H9 (cell line): Measurements from ENCODE around the gene RITA1. TPM values are rescaled to one million over a fixed set of nuclear protein-coding genes. Genes with fewer than 3 reads are reported as not detected.

ENCODE experiments used
- DNase-seq: peaks from one replicate; pipeline ENCODE4 v3.0.0-alpha.2; 2017
- H2AFZ ChIP-seq: one replicate; pipeline ENCODE4 v1.6.1; 2013; ENCODE audit warnings: mild to moderate bottlenecking, low read length, control low read depth, moderate library complexity
- H2AK5ac ChIP-seq: 2 replicates; pipeline ENCODE4 v1.6.1; 2013; ENCODE audit warnings: low read length, control low read depth, mixed read lengths; ENCODE audit not compliant: insufficient read length
- H2BK120ac ChIP-seq: one replicate; pipeline ENCODE4 v1.6.1; 2013; ENCODE audit warnings: low read depth, mild to moderate bottlenecking, low read length, control low read depth, inconsistent platforms; ENCODE audit not compliant: poor library complexity, severe bottlenecking
- H2BK12ac ChIP-seq: 2 replicates; pipeline ENCODE4 v1.6.1; 2013; ENCODE audit warnings: low read length, control low read depth, mixed read lengths, low read depth; ENCODE audit not compliant: insufficient read length
- H2BK15ac ChIP-seq: 2 replicates; pipeline ENCODE4 v1.6.1; 2013; ENCODE audit warnings: low read depth, low read length, control low read depth
- H2BK20ac ChIP-seq: one replicate; pipeline ENCODE4 v1.6.1; 2013; ENCODE audit warnings: low read depth, mild to moderate bottlenecking, low read length, control low read depth, inconsistent platforms; ENCODE audit not compliant: poor library complexity, severe bottlenecking
- H2BK5ac ChIP-seq: 2 replicates; pipeline ENCODE4 v1.6.1; 2013; ENCODE audit warnings: low read length, control low read depth, mixed read lengths; ENCODE audit not compliant: insufficient read length
- H3K14ac ChIP-seq: 2 replicates; pipeline ENCODE4 v1.6.1; 2013; ENCODE audit warnings: low read length, control low read depth; ENCODE audit not compliant: insufficient read depth
- H3K18ac ChIP-seq: 2 replicates; pipeline ENCODE4 v1.6.1; 2013; ENCODE audit warnings: low read depth, mild to moderate bottlenecking, mixed read lengths, low read length, control low read depth; ENCODE audit not compliant: insufficient read length
- H3K23ac ChIP-seq: 2 replicates; pipeline ENCODE4 v1.6.1; 2013; ENCODE audit warnings: low read length, control low read depth, mixed read lengths, low read depth; ENCODE audit not compliant: insufficient read length
- H3K23me2 ChIP-seq: 2 replicates; pipeline ENCODE4 v1.6.1; 2013; ENCODE audit warnings: low read depth, mild to moderate bottlenecking, mixed read lengths, low read length, control low read depth; ENCODE audit not compliant: insufficient read length, poor library complexity, severe bottlenecking
- H3K27ac ChIP-seq: 2 replicates; pipeline ENCODE4 v1.5.1; 2013; ENCODE audit warnings: low read length, control low read depth, mixed read lengths, low read depth; ENCODE audit not compliant: insufficient read length
- H3K27me3 ChIP-seq: 2 replicates; pipeline ENCODE4 v1.6.1; 2013; ENCODE audit warnings: low read length, control low read depth, inconsistent platforms; ENCODE audit not compliant: insufficient read depth
- H3K4ac ChIP-seq: 2 replicates; pipeline ENCODE4 v1.6.1; 2013; ENCODE audit warnings: low read depth, mild to moderate bottlenecking, control low read depth, inconsistent platforms, low read length, moderate library complexity
- H3K4me1 ChIP-seq: 2 replicates; pipeline ENCODE4 v1.6.1; 2013; ENCODE audit warnings: low read length, control low read depth, inconsistent platforms; ENCODE audit not compliant: insufficient read depth
- H3K4me2 ChIP-seq: 2 replicates; pipeline ENCODE4 v1.6.1; 2013; ENCODE audit warnings: low read length, control low read depth, mixed read lengths; ENCODE audit not compliant: insufficient read length, insufficient read depth
- H3K56ac ChIP-seq: 2 replicates; pipeline ENCODE4 v1.6.1; 2013; ENCODE audit warnings: low read depth, mild to moderate bottlenecking, mixed read lengths, low read length, control low read depth; ENCODE audit not compliant: insufficient read length
- H3K79me1 ChIP-seq: 2 replicates; pipeline ENCODE4 v1.6.1; 2013; ENCODE audit warnings: low read depth, mild to moderate bottlenecking, moderate library complexity, low read length, control low read depth, inconsistent platforms; ENCODE audit not compliant: insufficient read depth, poor library complexity, severe bottlenecking
- H3K79me2 ChIP-seq: 2 replicates; pipeline ENCODE4 v1.6.1; 2013; ENCODE audit warnings: low read length, control low read depth, inconsistent platforms; ENCODE audit not compliant: insufficient read depth
- H3K9ac ChIP-seq: 2 replicates; pipeline ENCODE4 v1.6.1; 2013; ENCODE audit warnings: low read length, control low read depth, mixed read lengths; ENCODE audit not compliant: insufficient read length; ENCODE audit errors: extremely low read depth
- H3K9me3 ChIP-seq: one replicate; pipeline ENCODE4 v1.6.1; 2013; ENCODE audit warnings: low read depth, low read length, inconsistent platforms; ENCODE audit not compliant: control insufficient read depth
- H3T11ph ChIP-seq: one replicate; pipeline ENCODE4 v1.6.1; 2013; ENCODE audit warnings: mild to moderate bottlenecking, low read length, control low read depth, inconsistent platforms
- H4K20me1 ChIP-seq: one replicate; pipeline ENCODE4 v1.6.1; 2013; ENCODE audit not compliant: control insufficient read depth, insufficient read length, insufficient read depth
- H4K5ac ChIP-seq: 2 replicates; pipeline ENCODE4 v1.6.1; 2013; ENCODE audit warnings: low read depth, mild to moderate bottlenecking, mixed read lengths, low read length, control low read depth; ENCODE audit not compliant: insufficient read length
- H4K8ac ChIP-seq: replicated peaks from 2 replicates; pipeline ENCODE4 v1.6.1; 2013; ENCODE audit warnings: low read length, control low read depth, mixed read lengths, low read depth; ENCODE audit not compliant: insufficient read length
- H4K91ac ChIP-seq: 2 replicates; pipeline ENCODE4 v1.6.1; 2013; ENCODE audit warnings: low read depth, mild to moderate bottlenecking, moderate library complexity, mixed read lengths, low read length, control low read depth; ENCODE audit not compliant: insufficient read length
- H3K27ac Mint-ChIP-seq, 3 experiments: 2 replicates in 2 of 3; 3 replicates in 1 of 3; pipeline ENCODE4 v1.8.0; 2020 to 2021; ENCODE audit warnings: mixed read lengths in 3 of 3, mild to moderate bottlenecking in 1 of 3, moderate library complexity in 1 of 3
- H3K27me3 Mint-ChIP-seq: 2 replicates; pipeline ENCODE4 v1.8.0; 2021; ENCODE audit warnings: low read depth, mild to moderate bottlenecking, moderate library complexity, mixed read lengths
- H3K36me3 Mint-ChIP-seq, 3 experiments: 2 replicates in 2 of 3; 3 replicates in 1 of 3; pipeline ENCODE4 v1.8.0; 2020 to 2021; ENCODE audit warnings: low read depth in 3 of 3, mixed read lengths in 3 of 3; ENCODE audit not compliant: insufficient read depth in 1 of 3
- H3K4me1 Mint-ChIP-seq, 2 experiments: 2 replicates each; pipeline ENCODE4 v1.8.0; 2020; ENCODE audit warnings: mixed read lengths in 2 of 2
- H3K4me3 Mint-ChIP-seq, 2 experiments: 2 replicates in 1 of 2; 3 replicates in 1 of 2; pipeline ENCODE4 v1.8.0; 2020 to 2021; ENCODE audit warnings: mild to moderate bottlenecking in 2 of 2, mixed read lengths in 2 of 2, moderate library complexity in 1 of 2
- H3K9me3 Mint-ChIP-seq, 2 experiments: 2 replicates in 1 of 2; 3 replicates in 1 of 2; pipeline ENCODE4 v1.8.0; 2020; ENCODE audit warnings: mild to moderate bottlenecking in 2 of 2, mixed read lengths in 2 of 2, moderate library complexity in 1 of 2
- whole genome bisulfite sequencing: extraction: QIAGEN DNeasy Blood & Tissue Kit; methylation state at CpG from one replicate; pipeline ENCODE4 v1.1.7; 2013; ENCODE audit warnings: missing lambda C conversion rate, low lambda C conversion rate, mixed read lengths; ENCODE audit not compliant: insufficient read length; ENCODE audit errors: extremely low coverage; 5-methylcytosine and 5-hydroxymethylcytosine counted together
- total RNA-seq: library from RNA; stranded (reverse); gene quantifications from 2 replicates; pipeline ENCODE4 v1.2.1, GENCODE V29; 2021
- TF ChIP-seq, protein P1 (sequence below): fragments of 200-600 bp; sonication (generic); conservative IDR thresholded peaks from 3 replicates; pipeline ENCODE4 v1.8.0; 2021; ENCODE audit warnings: antibody characterized with exemption, mild to moderate bottlenecking

RITA1 gene
- total RNA-seq, 1 experiment from 2014 or later: 26.1 TPM

DNA sequence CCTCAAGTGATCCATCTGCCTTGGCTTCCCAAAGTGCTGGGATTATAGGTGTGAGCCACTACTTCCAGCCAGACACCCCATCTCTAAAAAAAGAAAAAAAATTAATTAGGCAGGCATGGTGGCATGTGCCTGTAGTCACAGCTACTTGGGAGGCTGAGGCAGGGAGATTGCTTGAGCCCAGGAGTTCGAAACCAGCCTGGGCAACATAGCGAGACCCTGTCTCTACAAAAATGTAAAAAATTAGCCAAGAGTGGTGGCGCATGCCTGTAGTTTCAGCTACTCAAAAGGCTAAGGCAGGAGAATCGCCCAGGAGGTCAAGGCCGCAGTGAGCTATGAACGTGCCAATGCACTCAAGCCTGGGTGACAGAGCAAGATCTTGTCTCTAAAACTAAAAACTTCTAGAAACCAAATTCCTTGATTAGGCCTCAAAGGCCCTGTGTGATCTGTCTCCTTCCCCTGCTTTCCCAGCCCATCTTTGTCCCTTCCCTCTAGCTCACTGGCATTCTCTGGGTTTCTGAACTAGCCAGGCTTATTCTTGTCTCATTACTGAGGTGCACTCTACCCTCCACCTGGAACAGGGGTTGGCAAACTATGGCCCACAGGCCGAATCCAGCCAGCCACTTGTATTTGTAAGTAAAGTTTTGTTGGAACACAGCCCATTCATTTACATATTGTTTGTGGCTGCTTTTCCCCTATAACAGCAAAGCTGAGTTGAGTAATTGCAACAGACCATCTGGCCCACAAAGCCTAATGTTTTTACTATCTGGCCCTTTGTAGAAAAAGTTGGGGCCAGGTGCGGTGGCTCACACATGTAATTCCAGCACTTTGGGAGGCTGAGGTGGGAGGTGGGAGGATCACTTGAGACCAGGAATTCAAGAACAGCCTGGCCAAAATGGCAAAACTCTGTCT is 18.6 kb downstream of the RITA1 start:
- Histone ChIP-seq H4K5ac (no peak overlapping the region), H2BK15ac (no peak overlapping the region), H3K27ac (no peak overlapping the region), H3K79me2 (no peaks in the 10 kb centered on the region), H3K9ac (no peak overlapping the region), H2AK5ac (no peak overlapping the region), H2BK120ac (no peak overlapping the region), H3K4me1 (peaks cover 3% of the 10 kb centered on the region; the same call in 1 of the 2 replicates), H3K23ac (no peak overlapping the region), H3K4ac (no peak overlapping the region), H3K18ac (no peak overlapping the region), H2BK5ac (no peak overlapping the region), H2BK12ac (no peak overlapping the region), H3K4me2 (no peak overlapping the region), H2BK20ac (no peak overlapping the region), H3K27me3 (no peaks in the 10 kb centered on the region), H3K56ac (no peak overlapping the region), H2AFZ (no peak overlapping the region), H3K14ac (no peak overlapping the region), H4K20me1 (no peaks in the 10 kb centered on the region), H4K8ac (no peak overlapping the region), H3K23me2 (no peaks in the 10 kb centered on the region), H4K91ac (no peak overlapping the region), H3T11ph (no peak overlapping the region), H3K9me3 (no peaks in the 10 kb centered on the region), H3K79me1 (no peaks in the 10 kb centered on the region)
- TF ChIP-seq, protein P1, sequence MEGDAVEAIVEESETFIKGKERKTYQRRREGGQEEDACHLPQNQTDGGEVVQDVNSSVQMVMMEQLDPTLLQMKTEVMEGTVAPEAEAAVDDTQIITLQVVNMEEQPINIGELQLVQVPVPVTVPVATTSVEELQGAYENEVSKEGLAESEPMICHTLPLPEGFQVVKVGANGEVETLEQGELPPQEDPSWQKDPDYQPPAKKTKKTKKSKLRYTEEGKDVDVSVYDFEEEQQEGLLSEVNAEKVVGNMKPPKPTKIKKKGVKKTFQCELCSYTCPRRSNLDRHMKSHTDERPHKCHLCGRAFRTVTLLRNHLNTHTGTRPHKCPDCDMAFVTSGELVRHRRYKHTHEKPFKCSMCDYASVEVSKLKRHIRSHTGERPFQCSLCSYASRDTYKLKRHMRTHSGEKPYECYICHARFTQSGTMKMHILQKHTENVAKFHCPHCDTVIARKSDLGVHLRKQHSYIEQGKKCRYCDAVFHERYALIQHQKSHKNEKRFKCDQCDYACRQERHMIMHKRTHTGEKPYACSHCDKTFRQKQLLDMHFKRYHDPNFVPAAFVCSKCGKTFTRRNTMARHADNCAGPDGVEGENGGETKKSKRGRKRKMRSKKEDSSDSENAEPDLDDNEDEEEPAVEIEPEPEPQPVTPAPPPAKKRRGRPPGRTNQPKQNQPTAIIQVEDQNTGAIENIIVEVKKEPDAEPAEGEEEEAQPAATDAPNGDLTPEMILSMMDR: no peak
- no peak for DNase-seq
- peaks cover 2 to 13% (median 6%) of the 10 kb centered on the region in 3 experiments; a peak in 6 of 7 replicates for H3K36me3 Mint-ChIP-seq
- H3K4me1 Mint-ChIP-seq: peaks cover 12 to 14% of the 10 kb centered on the region in 2 experiments
- H3K9me3 Mint-ChIP-seq: peaks cover 0 to 6% of the 10 kb centered on the region in 2 experiments; a peak in 1 of 5 replicates
- H3K27me3 Mint-ChIP-seq: no peaks in the 10 kb centered on the region; the same call in 1 of the 2 replicates
- no CpG with 5 or more reads among the region's 8 CpGs for WGBS
- H3K4me3 Mint-ChIP-seq: no peak overlapping the region
- peak overlapping the region in 1 of 3 experiments; percentile 84; a peak in 2 of 7 replicates for H3K27ac Mint-ChIP-seq
